CD4-positive, CD25-positive, alpha-beta regulatory T cell (primary cell): ENCODE data around the gene EXOC6. TPM values are rescaled to one million over a fixed set of nuclear protein-coding genes. Genes with fewer than 3 reads are reported as not detected.

Experiments used
- ATAC-seq, 2 donors: fragments of 150-1000 bp; cut with Tn5 transposase; one replicate each; pipeline ENCODE4 v1.10.0; 2021; ENCODE audit warnings: low read depth in 2 of 2, moderate number of reproducible peaks in 2 of 2, moderate library complexity in 1 of 2
- DNase-seq, 3 donors: peaks; one replicate each; pipeline versions ENCODE4 v3.0.0 to v3.0.0-alpha.2; 2012 to 2022; ENCODE audit warnings: mixed read lengths in 1 of 3
- H3K27ac ChIP-seq: one replicate; pipeline ENCODE4 v1.7.0; 2013; ENCODE audit warnings: mild to moderate bottlenecking, low read length; ENCODE audit not compliant: insufficient read depth, poor library complexity, severe bottlenecking
- H3K27me3 ChIP-seq: one replicate; pipeline ENCODE4 v1.7.0; 2013; ENCODE audit warnings: low read length; ENCODE audit not compliant: control insufficient read depth, insufficient read depth
- H3K36me3 ChIP-seq: one replicate; pipeline ENCODE4 v1.7.0; 2013; ENCODE audit warnings: mild to moderate bottlenecking, low read length, moderate library complexity; ENCODE audit not compliant: control insufficient read depth, insufficient read depth
- H3K4me1 ChIP-seq: 2 replicates; pipeline ENCODE4 v1.7.0; 2013; ENCODE audit warnings: mild to moderate bottlenecking, low read length; ENCODE audit not compliant: insufficient read depth, control insufficient read depth, poor library complexity, severe bottlenecking
- H3K4me3 ChIP-seq: one replicate; pipeline ENCODE4 v1.7.0; 2013; ENCODE audit warnings: low read depth, mild to moderate bottlenecking, low read length, moderate library complexity
- H3K9me3 ChIP-seq, 2 experiments: 1 replicate in 1 of 2; 2 replicates in 1 of 2; pipeline ENCODE4 v1.7.0; 2013; ENCODE audit warnings: low read length in 2 of 2, mild to moderate bottlenecking in 1 of 2, moderate library complexity in 1 of 2; ENCODE audit not compliant: control insufficient read depth in 2 of 2
- H3K27ac Mint-ChIP-seq, 3 donors: one replicate each; pipeline ENCODE4 v1.8.0; 2020 to 2022; ENCODE audit warnings: mild to moderate bottlenecking in 3 of 3, mixed read lengths in 3 of 3, moderate library complexity in 2 of 3
- H3K27me3 Mint-ChIP-seq: one replicate; pipeline ENCODE4 v1.8.0; 2022; ENCODE audit warnings: mild to moderate bottlenecking, mixed read lengths
- H3K36me3 Mint-ChIP-seq: one replicate; pipeline ENCODE4 v1.8.0; 2020; ENCODE audit warnings: mixed read lengths
- H3K4me1 Mint-ChIP-seq, 4 donors: one replicate each; pipeline ENCODE4 v1.8.0; 2020 to 2022; ENCODE audit warnings: mixed read lengths in 4 of 4, mild to moderate bottlenecking in 1 of 4
- H3K4me3 Mint-ChIP-seq, 4 donors: one replicate each; pipeline ENCODE4 v1.8.0; 2020 to 2022; ENCODE audit warnings: mild to moderate bottlenecking in 4 of 4, mixed read lengths in 4 of 4, moderate library complexity in 3 of 4
- H3K9me3 Mint-ChIP-seq, 7 donors: one replicate each; pipeline ENCODE4 v1.8.0; 2020 to 2022; ENCODE audit warnings: mixed read lengths in 7 of 7, mild to moderate bottlenecking in 3 of 7, moderate library complexity in 2 of 7
- polyA plus RNA-seq, 4 donors: library from polyadenylated mRNA; unstranded; fragments of 300-500 nt; fragmentation: Illumina TruSeq; gene quantifications; one replicate each; pipeline ENCODE4 v1.2.3, GENCODE V29; 2021
- total RNA-seq: library from RNA; stranded (reverse); gene quantifications from one replicate; pipeline ENCODE4 v1.2.3, GENCODE V29; 2022

EXOC6 gene
- total and polyA plus RNA-seq, 5 donors from 2014 or later, result 7.5 to 16.9 (median 10.0) TPM

- Histone ChIP-seq H3K4me3 (no peak overlapping the region), H3K27ac (no peak overlapping the region), H3K9me3 (no peaks in the 10 kb centered on the region), H3K4me1 (peaks cover 3% of the 10 kb centered on the region), H3K36me3 (no peaks in the 10 kb centered on the region), H3K27me3 (no peaks in the 10 kb centered on the region)
- no peak for DNase-seq
- Mint-ChIP-seq H3K36me3 (no peaks in the 10 kb centered on the region), H3K27me3 (peaks cover 6% of the 10 kb centered on the region), H3K27ac (no peak overlapping the region), H3K4me1 (peaks cover 0 to 28% (median 11%) of the 10 kb centered on the region in 4 donors), H3K9me3 (peaks cover 0 to 2% (median 0%) of the 10 kb centered on the region in 7 donors), H3K4me3 (no peak overlapping the region)
- ATAC-seq, result no peak
Observed at GRCh38 chr10:92829042-92829785, 19.1 kb upstream of the EXOC6 start.

GRCh38 chr10:92829786-92830377 lies 18.4 kb upstream of the EXOC6 start:
- Mint-ChIP-seq H3K27me3 (peaks cover 6% of the 10 kb centered on the region), H3K4me1 (peaks cover 0 to 28% (median 11%) of the 10 kb centered on the region in 4 donors), H3K36me3 (no peaks in the 10 kb centered on the region), H3K27ac (peak overlapping the region in 2 of 3 donors; percentile 5 to 87), H3K4me3 (peak overlapping the region in 2 of 4 donors; percentile 35 to 62), H3K9me3 (peaks cover 0 to 2% (median 0%) of the 10 kb centered on the region in 7 donors)
- Histone ChIP-seq H3K4me3 (no peak overlapping the region), H3K36me3 (no peaks in the 10 kb centered on the region), H3K4me1 (peaks cover 3% of the 10 kb centered on the region), H3K9me3 (no peaks in the 10 kb centered on the region), H3K27ac (no peak overlapping the region), H3K27me3 (no peaks in the 10 kb centered on the region)
- ATAC-seq (no peak), DNase-seq (no peak)

GRCh38 chr10:92830478-92831389 lies 17.6 kb upstream of the EXOC6 start:
- Histone ChIP-seq H3K4me3 (peak overlapping the region; percentile 70), H3K9me3 (no peaks in the 10 kb centered on the region), H3K27ac (no peak overlapping the region), H3K27me3 (no peaks in the 10 kb centered on the region), H3K36me3 (no peaks in the 10 kb centered on the region), H3K4me1 (peaks cover 3% of the 10 kb centered on the region)
- DNase-seq, result peak in 2 of 3 donors; percentile 4 to 51
- Mint-ChIP-seq H3K36me3 (no peaks in the 10 kb centered on the region), H3K27ac (peak overlapping the region; percentile 87 to 93 (median 91)), H3K4me3 (peak overlapping the region; percentile 17 to 87 (median 72)), H3K4me1 (peaks cover 0 to 25% (median 11%) of the 10 kb centered on the region in 4 donors), H3K27me3 (peaks cover 6% of the 10 kb centered on the region), H3K9me3 (no peaks in the 10 kb centered on the region)
- ATAC-seq, result peak; percentile 52 to 62

DNA sequence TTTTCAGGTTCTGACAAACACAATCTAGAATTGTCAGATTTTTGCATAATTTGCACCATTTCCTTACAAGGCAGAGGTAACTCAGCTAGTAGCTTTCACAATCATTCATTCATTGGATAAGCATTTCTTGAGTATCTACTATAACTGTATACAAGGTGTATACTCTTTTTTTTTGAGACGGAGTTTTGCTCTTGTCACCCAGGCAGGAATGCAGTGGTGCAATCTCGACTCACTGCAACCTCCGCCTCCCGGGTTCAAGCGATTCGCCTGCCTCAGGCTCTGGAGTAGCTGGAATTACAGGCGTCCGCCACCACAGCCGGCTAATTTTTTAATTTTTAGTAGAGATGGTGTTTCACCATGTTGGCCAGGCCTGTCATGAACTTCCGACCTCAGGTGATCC lies 16.2 kb upstream of the EXOC6 start:
- ATAC-seq (no peak), DNase-seq (no peak)
- no peak overlapping the region for H3K4me3 ChIP-seq
- Mint-ChIP-seq H3K4me3 (no peak overlapping the region), H3K9me3 (no peaks in the 10 kb centered on the region), H3K27ac (no peak overlapping the region), H3K36me3 (no peaks in the 10 kb centered on the region), H3K4me1 (peaks cover 0 to 15% (median 11%) of the 10 kb centered on the region in 4 donors), H3K27me3 (peaks cover 6% of the 10 kb centered on the region)
- H3K9me3 ChIP-seq, result no peaks in the 10 kb centered on the region
- H3K36me3 ChIP-seq, result no peaks in the 10 kb centered on the region
- no peaks in the 10 kb centered on the region for H3K27me3 ChIP-seq
- H3K27ac ChIP-seq, result no peak overlapping the region
- peaks cover 3% of the 10 kb centered on the region for H3K4me1 ChIP-seq

DNA sequence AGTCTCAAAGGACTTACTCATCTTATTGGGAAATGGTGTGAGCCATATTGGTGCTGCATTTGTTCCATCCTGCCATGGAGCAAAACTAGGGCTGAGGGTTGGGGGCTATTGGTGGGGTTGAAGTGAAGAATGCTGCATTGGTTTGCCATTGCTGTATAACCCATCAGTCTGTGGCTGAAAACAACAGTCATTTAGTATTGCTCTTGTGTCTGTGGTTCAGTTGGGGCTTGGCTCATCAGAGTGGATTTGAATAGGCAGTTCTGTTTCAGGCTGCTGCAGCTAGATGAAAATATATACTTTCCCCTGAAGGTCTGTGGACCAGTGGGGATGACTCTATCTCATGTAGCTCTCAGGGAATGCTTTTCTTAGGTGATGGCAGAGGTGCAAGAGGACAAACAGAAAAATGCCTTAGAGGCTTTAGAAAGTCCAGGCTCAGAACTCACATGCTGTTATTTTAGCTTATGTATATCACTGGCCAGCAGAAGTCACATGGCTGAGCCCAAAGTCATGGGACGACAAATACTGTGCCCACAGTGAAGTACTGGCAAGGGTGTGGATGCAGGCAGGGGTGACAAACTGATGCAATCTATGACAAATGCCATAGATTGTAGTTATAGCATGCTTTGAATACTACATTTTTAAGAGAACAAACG lies 15.2 kb upstream of the EXOC6 start:
- ATAC-seq, result no peak

GRCh38 chr10:92834331-92834730 lies 14.0 kb upstream of the EXOC6 start:
- no peak for ATAC-seq
- Mint-ChIP-seq H3K36me3 (no peaks in the 10 kb centered on the region), H3K4me3 (no peak overlapping the region), H3K9me3 (no peaks in the 10 kb centered on the region), H3K27me3 (no peaks in the 10 kb centered on the region), H3K4me1 (peaks cover 0 to 15% (median 12%) of the 10 kb centered on the region in 4 donors), H3K27ac (no peak overlapping the region)
- Histone ChIP-seq H3K27me3 (no peaks in the 10 kb centered on the region), H3K4me1 (peaks cover 3% of the 10 kb centered on the region), H3K9me3 (no peaks in the 10 kb centered on the region), H3K36me3 (no peaks in the 10 kb centered on the region), H3K4me3 (no peak overlapping the region), H3K27ac (no peak overlapping the region)
- no peak for DNase-seq

More for the DNA sequence above, 15.2 kb upstream of the EXOC6 start:
- Histone ChIP-seq H3K27ac (no peak overlapping the region), H3K27me3 (no peaks in the 10 kb centered on the region), H3K36me3 (no peaks in the 10 kb centered on the region), H3K9me3 (no peaks in the 10 kb centered on the region), H3K4me3 (no peak overlapping the region), H3K4me1 (peaks cover 3% of the 10 kb centered on the region)
- H3K27ac Mint-ChIP-seq, result no peak overlapping the region
- peaks cover 0 to 15% (median 11%) of the 10 kb centered on the region in 4 donors for H3K4me1 Mint-ChIP-seq
- no peaks in the 10 kb centered on the region for H3K9me3 Mint-ChIP-seq
- H3K27me3 Mint-ChIP-seq, result peaks cover 1% of the 10 kb centered on the region
- H3K4me3 Mint-ChIP-seq, result no peak overlapping the region
- DNase-seq, result no peak
- H3K36me3 Mint-ChIP-seq, result no peaks in the 10 kb centered on the region

DNA sequence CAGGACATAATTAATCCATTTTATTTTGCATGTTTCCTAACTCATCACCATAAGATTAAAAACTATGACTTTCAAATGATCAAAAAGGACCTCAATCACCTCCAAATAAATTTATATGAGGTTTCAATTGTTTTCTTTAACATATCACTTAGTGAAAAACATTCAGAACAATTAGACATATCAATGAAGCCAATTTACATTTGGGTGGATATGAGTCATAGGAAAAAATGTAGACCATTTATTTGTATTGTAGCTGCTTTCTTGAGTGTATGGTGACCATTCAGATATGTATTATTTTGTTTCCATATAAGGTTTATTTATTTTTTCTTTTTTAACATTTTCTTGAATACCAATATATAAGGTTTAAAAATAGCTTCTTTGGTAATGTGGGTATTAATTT lies 13.3 kb upstream of the EXOC6 start:
- DNase-seq (no peak), ATAC-seq (no peak)
- H3K36me3 Mint-ChIP-seq, result no peaks in the 10 kb centered on the region
- H3K4me3 Mint-ChIP-seq, result no peak overlapping the region
- peaks cover 0 to 14% (median 12%) of the 10 kb centered on the region in 4 donors for H3K4me1 Mint-ChIP-seq
- no peaks in the 10 kb centered on the region for H3K9me3 ChIP-seq
- H3K9me3 Mint-ChIP-seq, result no peaks in the 10 kb centered on the region
- no peak overlapping the region for H3K27ac Mint-ChIP-seq
- H3K27me3 Mint-ChIP-seq, result no peaks in the 10 kb centered on the region
- no peaks in the 10 kb centered on the region for H3K27me3 ChIP-seq
- H3K36me3 ChIP-seq, result no peaks in the 10 kb centered on the region
- no peak overlapping the region for H3K4me3 ChIP-seq
- peaks cover 3% of the 10 kb centered on the region for H3K4me1 ChIP-seq
- H3K27ac ChIP-seq, result no peak overlapping the region
